ENCODE results near the gene MAMSTR.
A peak's percentile ranks its signal among the peaks of the same experiment; 100 is the strongest.

MAMSTR gene

DNA sequence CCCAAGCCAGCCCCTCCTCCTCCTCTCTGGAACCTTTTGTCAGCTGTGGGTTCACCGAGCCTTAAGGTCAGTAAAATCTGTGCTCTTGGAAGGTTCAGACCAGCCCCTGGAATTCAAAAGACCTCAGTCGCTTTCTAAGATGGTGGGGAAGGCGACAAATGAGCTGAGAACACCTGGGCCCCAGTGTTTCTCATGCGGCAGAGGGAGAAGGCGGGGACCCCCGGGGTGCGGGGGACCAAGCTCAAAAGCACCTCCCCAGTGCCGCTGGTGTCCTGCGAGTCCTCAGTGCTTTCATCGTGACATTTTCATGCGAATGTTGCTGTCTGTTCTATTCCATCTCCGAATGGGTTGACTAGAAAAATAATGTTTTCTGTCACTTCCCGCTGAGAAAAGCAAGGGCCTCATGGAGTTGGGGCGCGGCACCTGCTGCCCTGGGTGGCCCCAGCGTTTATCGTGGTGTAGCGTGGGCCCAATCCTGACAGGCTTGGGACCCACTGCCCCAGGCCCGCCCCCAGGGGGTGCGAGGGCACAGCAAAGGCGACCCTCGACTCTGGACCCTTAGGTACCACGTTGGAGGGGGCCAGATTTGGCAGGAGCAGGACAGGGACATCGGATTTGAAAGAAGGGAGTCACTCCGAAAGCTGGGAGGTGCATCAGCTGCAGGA lies 46.0 kb downstream of the MAMSTR start:
- H3K4me1 Mint-ChIP-seq = peaks cover 10% of the 10 kb centered on the region
- no peaks in the 10 kb centered on the region for H3K36me3 Mint-ChIP-seq
- H3K27ac Mint-ChIP-seq = peak overlapping the region; percentile 46
- H3K4me3 Mint-ChIP-seq = no peak overlapping the region
- no peak for ATAC-seq
- H3K9me3 Mint-ChIP-seq = peaks cover 12% of the 10 kb centered on the region
- peaks cover 22% of the 10 kb centered on the region for H3K27me3 Mint-ChIP-seq

DNA sequence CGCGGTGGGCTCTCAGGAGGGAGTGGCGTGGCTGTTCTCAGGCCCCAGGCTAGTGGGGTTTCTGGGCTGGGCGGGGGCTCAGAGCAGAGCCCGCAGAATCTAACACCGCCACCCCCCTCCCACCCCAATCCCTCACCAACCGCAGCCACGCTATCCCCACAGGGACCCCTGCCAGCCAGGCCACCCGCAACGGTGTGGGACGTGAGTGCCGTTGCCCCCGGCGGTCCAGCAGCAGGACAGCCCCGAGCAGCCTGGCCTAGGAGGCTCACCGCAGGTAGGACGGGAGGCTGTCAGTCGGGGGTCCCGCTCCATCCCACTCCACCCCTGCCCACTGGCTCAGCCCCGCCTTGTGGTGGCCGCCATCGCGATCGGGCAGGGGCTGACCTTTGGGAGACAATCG lies 46.5 kb downstream of the MAMSTR start, which contains the start of gene NTN5:
NTN5 (minus strand) TSS at position 24 of the 400 bp plus-strand sequence. CDS start 2,031 bp downstream, outside the sequence.
- H3K4me1 Mint-ChIP-seq = peaks cover 10% of the 10 kb centered on the region
- peak within 1 kb of the TSS; percentile 46 for H3K27ac Mint-ChIP-seq
- H3K36me3 Mint-ChIP-seq = no peaks in the 10 kb centered on the region
- peaks cover 12% of the 10 kb centered on the region for H3K9me3 Mint-ChIP-seq
- H3K4me3 Mint-ChIP-seq = no peak within 1 kb of the TSS
- peak; percentile 29 for ATAC-seq
- H3K27me3 Mint-ChIP-seq = peaks cover 22% of the 10 kb centered on the region

DNA sequence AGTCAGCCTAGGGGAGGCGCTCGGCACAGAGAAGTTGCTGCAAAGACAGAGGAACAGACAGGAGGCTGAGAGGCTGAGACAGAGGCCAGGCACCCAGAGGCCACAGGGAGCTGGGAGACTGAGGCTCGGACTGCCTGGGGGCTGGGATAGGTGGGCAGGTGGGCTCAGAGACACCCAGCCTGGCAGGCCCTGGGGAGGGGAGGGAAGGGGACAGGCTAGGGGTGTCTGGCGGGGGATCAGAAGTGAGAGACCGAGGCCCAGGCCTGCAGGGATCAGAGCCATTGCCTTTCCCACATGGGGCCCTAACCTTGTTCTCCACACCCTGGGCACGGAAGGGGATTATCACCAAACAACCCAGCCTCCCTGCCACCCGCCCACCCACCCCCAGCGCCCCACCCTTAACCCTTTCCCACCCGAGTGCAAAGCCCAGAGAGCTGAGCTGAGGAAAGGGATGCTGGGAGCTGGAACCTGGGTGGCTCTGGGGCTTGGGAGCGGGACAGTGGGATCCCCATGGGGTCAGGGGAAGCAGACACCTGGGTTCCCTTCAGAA lies 48.0 kb downstream of the MAMSTR start:
- Mint-ChIP-seq H3K27ac (peak overlapping the region; percentile 48), H3K4me1 (peaks cover 10% of the 10 kb centered on the region), H3K4me3 (no peak overlapping the region), H3K36me3 (no peaks in the 10 kb centered on the region), H3K27me3 (peaks cover 22% of the 10 kb centered on the region), H3K9me3 (peaks cover 12% of the 10 kb centered on the region)
- no peak for ATAC-seq

DNA sequence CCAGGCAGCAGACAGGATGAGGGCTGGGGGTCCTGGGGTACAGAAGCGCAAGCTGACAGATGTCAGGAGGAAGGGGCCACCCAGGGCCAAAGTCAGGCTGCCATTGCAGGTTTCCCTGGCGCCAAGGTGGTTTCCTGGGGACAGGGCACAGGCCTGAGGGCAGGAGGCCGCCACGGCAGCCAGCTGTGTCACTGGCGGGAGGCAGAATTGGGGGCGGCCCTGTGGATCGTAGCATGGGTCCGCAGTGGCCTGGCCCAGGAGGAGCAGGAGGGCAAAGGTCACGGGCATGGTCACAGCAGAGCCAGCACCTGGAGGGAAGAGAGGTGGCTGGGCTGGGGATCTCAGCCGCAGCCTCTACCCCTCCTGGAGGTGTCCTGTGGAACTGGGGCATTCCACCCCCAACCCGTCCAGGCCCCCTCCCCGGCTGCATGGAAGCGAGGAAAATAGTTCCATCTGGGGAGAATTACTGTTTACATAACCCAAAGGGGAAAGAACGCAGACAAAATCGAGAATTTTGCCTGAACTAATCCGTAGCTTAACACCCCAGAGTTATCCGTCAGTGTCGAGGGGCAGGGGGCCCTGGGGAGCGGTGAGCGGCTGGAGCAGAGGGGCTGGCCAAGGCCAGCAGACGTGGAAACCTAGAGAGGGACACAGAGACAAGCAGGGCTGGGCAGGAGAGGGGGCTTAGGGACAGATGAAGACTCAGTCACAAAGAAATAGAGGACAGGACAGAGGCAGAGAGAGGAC lies 48.7 kb downstream of the MAMSTR start:
- ATAC-seq = no peak
- no peaks in the 10 kb centered on the region for H3K36me3 Mint-ChIP-seq
- peaks cover 12% of the 10 kb centered on the region for H3K9me3 Mint-ChIP-seq
- H3K4me3 Mint-ChIP-seq = no peak overlapping the region
- H3K27ac Mint-ChIP-seq = peak overlapping the region; percentile 48
- peaks cover 10% of the 10 kb centered on the region for H3K4me1 Mint-ChIP-seq
- peaks cover 21% of the 10 kb centered on the region for H3K27me3 Mint-ChIP-seq

DNA sequence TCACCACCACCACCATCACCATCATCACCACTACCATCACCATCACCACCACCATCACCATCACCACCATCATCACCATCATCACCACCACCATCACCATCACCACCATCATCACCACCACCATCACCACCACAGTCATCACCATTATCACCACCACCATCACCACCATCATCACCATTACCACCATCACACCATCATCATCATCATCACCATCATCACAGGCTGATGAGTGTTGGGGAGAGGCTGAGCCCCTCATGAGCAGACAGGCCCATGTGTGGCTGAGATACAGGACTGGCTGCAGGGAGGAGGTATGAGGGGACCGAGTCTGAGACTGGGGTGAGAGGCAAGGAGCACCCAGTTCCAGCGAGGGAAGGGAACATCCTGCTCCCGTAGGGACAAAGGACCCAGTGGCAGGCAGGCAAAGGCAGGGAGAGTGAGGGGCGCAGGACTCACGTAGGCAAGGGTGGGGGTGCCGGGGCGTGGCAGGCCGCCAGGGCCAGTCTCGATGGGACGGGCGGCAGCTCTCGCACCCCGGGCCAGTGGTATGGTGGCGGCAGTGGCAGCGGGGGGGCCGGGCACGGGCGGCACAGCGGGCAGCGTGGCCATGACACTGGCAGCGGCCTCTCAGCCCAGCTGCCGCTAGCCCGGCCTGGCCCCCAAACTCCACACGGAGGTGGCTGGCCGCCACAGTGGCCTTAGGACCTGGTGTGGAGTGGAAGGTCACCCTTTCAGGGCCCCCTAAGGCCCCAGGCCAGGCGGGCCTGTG lies 49.4 kb downstream of the MAMSTR start:
- Mint-ChIP-seq H3K27ac (no peak overlapping the region), H3K36me3 (no peaks in the 10 kb centered on the region), H3K4me1 (peaks cover 3% of the 10 kb centered on the region), H3K27me3 (peaks cover 13% of the 10 kb centered on the region), H3K4me3 (no peak overlapping the region), H3K9me3 (peaks cover 12% of the 10 kb centered on the region)
- ATAC-seq = no peak

DNA sequence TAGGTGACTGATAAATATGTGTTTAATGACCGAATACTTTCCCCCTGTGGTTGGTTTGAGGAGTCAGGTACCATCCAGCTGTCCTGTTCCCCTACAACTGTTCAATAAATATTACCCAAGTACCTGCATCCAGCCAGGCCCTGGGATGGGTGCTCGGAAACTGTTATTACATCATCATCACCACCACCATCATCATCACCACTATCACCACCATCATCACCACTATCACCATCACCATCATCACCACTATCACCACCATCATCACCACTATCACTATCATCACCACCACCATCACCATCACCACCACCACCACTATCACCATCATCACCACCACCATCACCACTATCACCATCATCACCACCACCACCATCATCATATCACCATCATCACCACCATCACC lies 50.8 kb downstream of the MAMSTR start:
- Mint-ChIP-seq H3K27ac (no peak overlapping the region), H3K36me3 (no peaks in the 10 kb centered on the region), H3K27me3 (peaks cover 4% of the 10 kb centered on the region), H3K4me3 (no peak overlapping the region), H3K4me1 (no peaks in the 10 kb centered on the region), H3K9me3 (peaks cover 12% of the 10 kb centered on the region)
- no peak for ATAC-seq

DNA sequence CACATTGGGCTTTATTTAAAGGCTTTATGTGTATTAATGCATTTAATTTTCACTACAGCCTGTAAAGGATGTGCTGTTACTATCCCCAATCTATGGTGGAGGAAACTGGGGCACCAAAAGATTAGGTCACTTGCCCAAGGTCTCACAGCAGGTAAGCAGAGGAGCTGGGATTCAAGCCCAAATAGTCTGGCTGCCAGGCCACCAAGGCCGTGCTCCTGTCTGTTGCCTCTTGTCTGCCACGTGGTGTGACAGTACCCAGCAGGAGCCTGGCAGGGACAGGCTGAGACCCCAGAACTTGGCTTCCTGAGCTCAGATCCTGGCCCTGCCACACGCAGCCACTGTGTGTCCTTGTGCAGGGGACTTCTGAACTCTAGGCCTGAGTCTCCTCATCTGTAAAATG lies 51.2 kb downstream of the MAMSTR start:
- H3K27me3 Mint-ChIP-seq = no peaks in the 10 kb centered on the region
- no peaks in the 10 kb centered on the region for H3K4me1 Mint-ChIP-seq
- no peak for ATAC-seq
- H3K36me3 Mint-ChIP-seq = no peaks in the 10 kb centered on the region
- no peak overlapping the region for H3K4me3 Mint-ChIP-seq
- H3K9me3 Mint-ChIP-seq = peaks cover 12% of the 10 kb centered on the region
- no peak overlapping the region for H3K27ac Mint-ChIP-seq

DNA sequence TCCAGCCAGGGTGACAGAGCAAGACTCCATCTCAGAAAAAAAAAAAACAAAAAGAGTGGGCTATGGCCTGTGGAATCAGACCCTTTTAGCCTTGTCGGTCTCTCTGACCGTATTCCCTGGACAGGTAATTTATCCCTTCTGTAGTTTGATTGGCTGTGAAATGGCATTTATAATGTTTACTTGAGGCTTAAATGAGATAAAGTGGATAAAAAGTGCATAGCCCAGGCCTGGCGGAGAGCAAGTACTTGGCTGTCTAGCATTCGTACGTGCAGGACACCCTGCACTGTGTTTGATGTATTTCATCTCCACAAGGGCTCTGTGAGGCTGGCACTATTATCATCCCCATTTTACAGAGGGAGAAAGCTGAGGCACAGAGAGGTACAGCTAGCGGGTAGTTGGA lies 53.7 kb downstream of the MAMSTR start:
- Mint-ChIP-seq H3K4me3 (no peak overlapping the region), H3K27me3 (no peaks in the 10 kb centered on the region), H3K27ac (no peak overlapping the region), H3K36me3 (no peaks in the 10 kb centered on the region), H3K9me3 (peaks cover 12% of the 10 kb centered on the region), H3K4me1 (peaks cover 6% of the 10 kb centered on the region)
- no peak for ATAC-seq

DNA sequence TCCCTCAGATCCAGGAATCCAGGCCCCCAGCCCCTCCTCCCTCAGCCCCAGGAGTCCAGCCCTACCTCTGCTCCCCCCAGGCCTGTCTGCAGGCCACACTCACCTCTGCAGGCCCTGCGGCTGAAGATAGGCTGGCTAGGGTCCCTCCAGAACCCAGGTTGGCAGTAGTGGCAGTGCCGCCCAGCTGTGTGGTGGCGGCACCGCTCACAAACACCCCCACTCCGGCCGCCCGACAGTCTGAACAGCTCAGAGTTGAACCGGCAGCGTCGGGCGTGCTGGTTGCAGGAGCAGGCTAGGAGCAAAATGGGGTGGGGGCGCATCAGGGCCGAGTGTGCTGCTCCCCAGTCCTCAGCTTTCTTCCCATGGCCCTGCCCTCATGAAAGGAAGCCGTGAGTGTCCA lies 55.0 kb downstream of the MAMSTR start:
- no peaks in the 10 kb centered on the region for H3K36me3 Mint-ChIP-seq
- no peak for ATAC-seq
- H3K27ac Mint-ChIP-seq = no peak overlapping the region
- no peaks in the 10 kb centered on the region for H3K27me3 Mint-ChIP-seq
- H3K4me3 Mint-ChIP-seq = no peak overlapping the region
- peaks cover 6% of the 10 kb centered on the region for H3K9me3 Mint-ChIP-seq
- H3K4me1 Mint-ChIP-seq = peaks cover 10% of the 10 kb centered on the region

DNA sequence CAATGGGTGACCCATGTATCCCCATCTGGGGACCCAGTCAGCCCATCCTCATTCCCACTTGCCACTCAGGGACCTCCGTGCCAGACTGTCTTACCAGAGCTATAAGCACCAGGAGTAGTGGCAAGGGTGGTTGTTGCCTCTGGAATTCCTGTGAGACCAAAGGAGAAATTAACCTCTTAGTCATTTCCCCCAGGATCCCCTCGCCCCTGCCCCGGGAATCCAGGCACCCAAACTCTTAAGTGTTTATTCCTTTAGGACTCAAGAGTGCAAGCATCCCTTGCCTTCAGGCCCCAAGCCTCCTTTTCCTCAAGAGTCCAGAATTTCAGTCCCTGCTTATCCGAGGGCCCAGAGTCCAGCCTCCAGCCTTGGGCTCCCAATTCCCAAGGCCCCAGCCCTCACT lies 55.9 kb downstream of the MAMSTR start:
- H3K36me3 Mint-ChIP-seq = no peaks in the 10 kb centered on the region
- no peaks in the 10 kb centered on the region for H3K27me3 Mint-ChIP-seq
- H3K4me1 Mint-ChIP-seq = peaks cover 10% of the 10 kb centered on the region
- peaks cover under 1% of the 10 kb centered on the region for H3K9me3 Mint-ChIP-seq
- ATAC-seq = no peak
- H3K4me3 Mint-ChIP-seq = no peak overlapping the region
- H3K27ac Mint-ChIP-seq = no peak overlapping the region

Data from stimulated activated memory B cell treated with anti-CD40 and anti-IgM and Interleukin-4, amounts not matched to agents 10 μg/mL and 1 μg/mL and 100 μg/mL, for 72 hours (primary cell).